Measurements from ENCODE around the gene PAX2. TPM values are rescaled to one million over a fixed set of nuclear protein-coding genes. Genes with fewer than 3 reads are reported as not detected.

PAX2 gene
- total and polyA plus RNA-seq, 2 of the 13 experiments (the other 11 are each of a cell fraction or from before 2014, with no cell fraction given), result not detected

DNA sequence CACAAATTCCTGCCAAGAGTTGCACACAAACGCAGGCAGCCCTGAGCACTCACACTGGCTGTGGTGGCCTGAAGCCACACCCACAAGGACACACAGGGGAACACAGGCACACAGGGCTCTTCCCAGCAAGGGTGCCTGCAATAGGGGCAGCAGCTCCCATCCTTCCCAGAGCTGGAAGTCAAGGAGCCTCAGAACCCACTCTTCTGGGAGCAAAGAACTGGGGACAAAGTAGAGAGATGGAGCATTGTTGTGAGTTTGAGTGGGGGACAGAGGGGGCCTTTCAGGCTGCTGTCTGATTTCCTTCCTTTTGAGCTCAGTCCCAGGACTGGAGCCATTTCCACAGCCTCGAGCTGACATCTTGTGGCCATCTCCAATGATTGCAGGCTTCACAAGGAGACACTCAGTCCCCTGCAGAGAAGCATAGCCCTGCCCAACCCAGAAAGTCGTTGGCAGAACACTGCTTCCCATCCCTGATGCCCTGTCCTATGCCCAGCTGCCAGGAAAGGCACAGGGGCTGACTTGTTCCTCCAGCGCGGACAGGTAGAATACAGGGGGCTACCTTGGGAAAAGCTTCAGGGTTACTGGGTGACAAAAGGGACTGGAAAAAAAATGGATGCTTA is 133.0 kb downstream of the PAX2 start (continued):
- TF ChIP-seq, protein P1, sequence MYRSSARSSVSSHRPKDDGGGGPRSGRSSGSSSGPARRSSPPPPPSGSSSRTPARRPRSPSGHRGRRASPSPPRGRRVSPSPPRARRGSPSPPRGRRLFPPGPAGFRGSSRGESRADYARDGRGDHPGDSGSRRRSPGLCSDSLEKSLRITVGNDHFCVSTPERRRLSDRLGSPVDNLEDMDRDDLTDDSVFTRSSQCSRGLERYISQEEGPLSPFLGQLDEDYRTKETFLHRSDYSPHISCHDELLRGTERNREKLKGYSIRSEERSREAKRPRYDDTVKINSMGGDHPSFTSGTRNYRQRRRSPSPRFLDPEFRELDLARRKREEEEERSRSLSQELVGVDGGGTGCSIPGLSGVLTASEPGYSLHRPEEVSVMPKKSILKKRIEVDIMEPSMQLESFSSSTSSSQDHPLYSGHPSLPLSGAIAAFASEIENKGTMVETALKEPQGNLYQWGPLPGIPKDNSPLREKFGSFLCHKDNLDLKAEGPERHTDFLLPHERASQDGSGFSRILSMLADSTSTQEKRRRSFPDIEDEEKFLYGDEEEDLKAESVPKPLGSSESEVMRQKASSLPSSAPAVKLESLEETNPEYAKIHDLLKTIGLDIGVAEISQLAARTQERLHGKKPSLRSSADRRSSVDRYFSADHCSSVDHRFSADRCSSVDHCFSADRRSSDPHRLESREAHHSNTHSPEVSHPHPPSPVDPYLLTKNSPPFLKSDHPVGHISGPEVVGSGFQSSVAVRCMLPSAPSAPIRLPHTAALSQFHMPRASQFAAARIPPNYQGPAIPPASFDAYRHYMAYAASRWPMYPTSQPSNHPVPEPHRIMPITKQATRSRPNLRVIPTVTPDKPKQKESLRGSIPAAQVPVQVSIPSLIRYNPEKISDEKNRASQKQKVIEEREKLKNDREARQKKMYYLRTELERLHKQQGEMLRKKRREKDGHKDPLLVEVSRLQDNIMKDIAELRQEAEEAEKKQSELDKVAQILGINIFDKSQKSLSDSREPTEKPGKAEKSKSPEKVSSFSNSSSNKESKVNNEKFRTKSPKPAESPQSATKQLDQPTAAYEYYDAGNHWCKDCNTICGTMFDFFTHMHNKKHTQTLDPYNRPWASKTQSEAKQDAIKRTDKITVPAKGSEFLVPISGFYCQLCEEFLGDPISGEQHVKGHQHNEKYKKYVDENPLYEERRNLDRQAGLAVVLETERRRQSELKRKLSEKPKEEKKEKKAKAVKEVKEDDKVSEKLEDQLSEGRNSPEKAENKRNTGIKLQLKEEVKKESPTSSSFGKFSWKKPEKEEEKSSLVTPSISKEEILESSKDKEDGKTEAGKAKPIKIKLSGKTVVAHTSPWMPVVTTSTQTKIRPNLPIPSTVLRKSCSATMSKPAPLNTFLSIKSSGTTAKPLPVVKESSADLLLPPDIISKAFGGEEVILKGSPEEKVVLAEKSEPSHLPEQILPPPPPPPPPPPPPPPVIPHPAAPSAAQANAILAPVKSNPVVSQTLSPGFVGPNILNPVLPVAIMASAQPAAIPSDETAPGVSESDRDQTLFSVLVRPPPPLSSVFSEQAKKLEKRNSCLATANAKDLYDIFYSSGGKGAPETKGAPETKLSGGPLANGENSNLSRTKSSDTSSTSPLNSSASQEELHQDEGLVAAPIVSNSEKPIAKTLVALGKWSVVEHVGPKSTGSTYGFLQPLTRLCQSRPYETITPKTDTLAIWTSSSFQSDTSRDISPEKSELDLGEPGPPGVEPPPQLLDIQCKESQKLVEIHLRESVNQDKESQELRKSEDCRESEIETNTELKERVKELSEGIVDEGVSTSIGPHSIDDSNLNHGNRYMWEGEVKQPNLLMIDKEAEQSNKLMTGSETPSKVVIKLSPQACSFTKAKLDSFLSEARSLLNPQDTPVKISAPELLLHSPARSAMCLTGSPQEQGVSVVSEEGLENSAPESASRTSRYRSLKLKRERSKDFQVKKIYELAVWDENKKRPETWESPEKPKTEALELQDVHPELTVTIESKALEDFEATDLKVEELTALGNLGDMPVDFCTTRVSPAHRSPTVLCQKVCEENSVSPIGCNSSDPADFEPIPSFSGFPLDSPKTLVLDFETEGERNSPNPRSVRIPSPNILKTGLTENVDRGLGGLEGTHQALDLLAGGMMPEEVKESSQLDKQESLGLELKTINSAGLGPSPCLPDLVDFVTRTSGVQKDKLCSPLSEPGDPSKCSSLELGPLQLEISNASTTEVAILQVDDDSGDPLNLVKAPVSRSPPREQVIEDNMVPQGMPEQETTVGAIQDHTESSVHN (CRISPR knock-in tag; IDR thresholded peaks at IDR 0.05), result no peak
- TF ChIP-seq, protein P2, sequence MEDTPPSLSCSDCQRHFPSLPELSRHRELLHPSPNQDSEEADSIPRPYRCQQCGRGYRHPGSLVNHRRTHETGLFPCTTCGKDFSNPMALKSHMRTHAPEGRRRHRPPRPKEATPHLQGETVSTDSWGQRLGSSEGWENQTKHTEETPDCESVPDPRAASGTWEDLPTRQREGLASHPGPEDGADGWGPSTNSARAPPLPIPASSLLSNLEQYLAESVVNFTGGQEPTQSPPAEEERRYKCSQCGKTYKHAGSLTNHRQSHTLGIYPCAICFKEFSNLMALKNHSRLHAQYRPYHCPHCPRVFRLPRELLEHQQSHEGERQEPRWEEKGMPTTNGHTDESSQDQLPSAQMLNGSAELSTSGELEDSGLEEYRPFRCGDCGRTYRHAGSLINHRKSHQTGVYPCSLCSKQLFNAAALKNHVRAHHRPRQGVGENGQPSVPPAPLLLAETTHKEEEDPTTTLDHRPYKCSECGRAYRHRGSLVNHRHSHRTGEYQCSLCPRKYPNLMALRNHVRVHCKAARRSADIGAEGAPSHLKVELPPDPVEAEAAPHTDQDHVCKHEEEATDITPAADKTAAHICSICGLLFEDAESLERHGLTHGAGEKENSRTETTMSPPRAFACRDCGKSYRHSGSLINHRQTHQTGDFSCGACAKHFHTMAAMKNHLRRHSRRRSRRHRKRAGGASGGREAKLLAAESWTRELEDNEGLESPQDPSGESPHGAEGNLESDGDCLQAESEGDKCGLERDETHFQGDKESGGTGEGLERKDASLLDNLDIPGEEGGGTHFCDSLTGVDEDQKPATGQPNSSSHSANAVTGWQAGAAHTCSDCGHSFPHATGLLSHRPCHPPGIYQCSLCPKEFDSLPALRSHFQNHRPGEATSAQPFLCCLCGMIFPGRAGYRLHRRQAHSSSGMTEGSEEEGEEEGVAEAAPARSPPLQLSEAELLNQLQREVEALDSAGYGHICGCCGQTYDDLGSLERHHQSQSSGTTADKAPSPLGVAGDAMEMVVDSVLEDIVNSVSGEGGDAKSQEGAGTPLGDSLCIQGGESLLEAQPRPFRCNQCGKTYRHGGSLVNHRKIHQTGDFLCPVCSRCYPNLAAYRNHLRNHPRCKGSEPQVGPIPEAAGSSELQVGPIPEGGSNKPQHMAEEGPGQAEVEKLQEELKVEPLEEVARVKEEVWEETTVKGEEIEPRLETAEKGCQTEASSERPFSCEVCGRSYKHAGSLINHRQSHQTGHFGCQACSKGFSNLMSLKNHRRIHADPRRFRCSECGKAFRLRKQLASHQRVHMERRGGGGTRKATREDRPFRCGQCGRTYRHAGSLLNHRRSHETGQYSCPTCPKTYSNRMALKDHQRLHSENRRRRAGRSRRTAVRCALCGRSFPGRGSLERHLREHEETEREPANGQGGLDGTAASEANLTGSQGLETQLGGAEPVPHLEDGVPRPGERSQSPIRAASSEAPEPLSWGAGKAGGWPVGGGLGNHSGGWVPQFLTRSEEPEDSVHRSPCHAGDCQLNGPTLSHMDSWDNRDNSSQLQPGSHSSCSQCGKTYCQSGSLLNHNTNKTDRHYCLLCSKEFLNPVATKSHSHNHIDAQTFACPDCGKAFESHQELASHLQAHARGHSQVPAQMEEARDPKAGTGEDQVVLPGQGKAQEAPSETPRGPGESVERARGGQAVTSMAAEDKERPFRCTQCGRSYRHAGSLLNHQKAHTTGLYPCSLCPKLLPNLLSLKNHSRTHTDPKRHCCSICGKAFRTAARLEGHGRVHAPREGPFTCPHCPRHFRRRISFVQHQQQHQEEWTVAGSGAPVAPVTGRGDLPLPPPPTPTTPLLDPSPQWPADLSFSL (CRISPR knock-in tag; IDR thresholded peaks at IDR 0.05), result peak; percentile 84
- TF ChIP-seq ZNF629 (CRISPR knock-in tag; conservative IDR thresholded peaks at IDR 0.05) (no peak), HOXA9 (CRISPR knock-in tag; IDR thresholded peaks at IDR 0.05; ENCODE audit: borderline replicate concordance) (no peak), ZMAT3 (CRISPR knock-in tag; conservative IDR thresholded peaks at IDR 0.05) (no peak), MAFK (conservative IDR thresholded peaks at IDR 0.05 in 1 of 2, IDR thresholded peaks at IDR 0.05 in 1 of 2; ENCODE audit: low read length in 2 of 2) (no peak), ZNF335 (CRISPR knock-in tag; IDR thresholded peaks at IDR 0.05) (no peak), BRCA1 (CRISPR knock-in tag; IDR thresholded peaks at IDR 0.05) (no peak), ZNF792 (CRISPR knock-in tag; IDR thresholded peaks at IDR 0.05) (no peak), IRF9 (CRISPR knock-in tag; IDR thresholded peaks at IDR 0.05; ENCODE audit: borderline replicate concordance) (peak; percentile 79; the same call in 1 of the 2 replicates), ZNF414 (CRISPR knock-in tag; IDR thresholded peaks at IDR 0.05) (no peak)

All from HepG2 (cell line).